Measurements from ENCODE around the gene CACNA1E. TPM values are rescaled to one million over a fixed set of nuclear protein-coding genes. Genes with fewer than 3 reads are reported as not detected.

The CACNA1E gene
- total RNA-seq, 1 donor from 2014 or later, result 0.88 TPM

- H3K4me3 ChIP-seq, result no peak overlapping the region
- intact Hi-C loops (cut with micrococcal nuclease), result no loop called here
- H3K9me3 ChIP-seq (replicated peaks), result no peaks in the 10 kb centered on the region
- no peak for DNase-seq
- no peak overlapping the region for H3K27ac ChIP-seq (replicated peaks)
- no peaks in the 10 kb centered on the region for H3K36me3 ChIP-seq
- no peak for TF ChIP-seq CTCF (IDR thresholded peaks at IDR 0.05; ENCODE audit: borderline replicate concordance)
- H3K4me1 ChIP-seq, result no peaks in the 10 kb centered on the region
- peaks cover 50% of the 10 kb centered on the region for H3K27me3 ChIP-seq (ENCODE audit: low read depth)
These were observed 326.8 kb downstream of the CACNA1E start for GRCh38 chr1:181809991-181810545.

- Histone ChIP-seq H3K27me3 (ENCODE audit: low read depth) (peaks cover 49% of the 10 kb centered on the region), H3K9me3 (replicated peaks) (no peaks in the 10 kb centered on the region), H3K4me3 (no peak overlapping the region), H3K27ac (replicated peaks) (no peak overlapping the region), H3K4me1 (no peaks in the 10 kb centered on the region), H3K36me3 (no peaks in the 10 kb centered on the region)
- intact Hi-C loops (cut with micrococcal nuclease), result no loop called here
- no peak for DNase-seq
- TF ChIP-seq CTCF (IDR thresholded peaks at IDR 0.05; ENCODE audit: borderline replicate concordance), result no peak
These were observed 328.9 kb downstream of the CACNA1E start for GRCh38 chr1:181812208-181812607.

GRCh38 chr1:181813266-181813665 lies 329.9 kb downstream of the CACNA1E start:
- no peaks in the 10 kb centered on the region for H3K36me3 ChIP-seq
- H3K4me1 ChIP-seq, result no peaks in the 10 kb centered on the region
- H3K4me3 ChIP-seq, result no peak overlapping the region
- intact Hi-C loops (cut with micrococcal nuclease), result no loop called here
- H3K27me3 ChIP-seq (ENCODE audit: low read depth), result peaks cover 41% of the 10 kb centered on the region
- DNase-seq, result no peak
- no peak for TF ChIP-seq CTCF (IDR thresholded peaks at IDR 0.05; ENCODE audit: borderline replicate concordance)
- H3K27ac ChIP-seq (replicated peaks), result no peak overlapping the region
- no peaks in the 10 kb centered on the region for H3K9me3 ChIP-seq (replicated peaks)

GRCh38 chr1:181816608-181817007 lies 333.3 kb downstream of the CACNA1E start:
- peaks cover 3% of the 10 kb centered on the region for H3K9me3 ChIP-seq (replicated peaks)
- H3K27ac ChIP-seq (replicated peaks), result no peak overlapping the region
- no peak overlapping the region for H3K4me3 ChIP-seq
- H3K4me1 ChIP-seq, result no peaks in the 10 kb centered on the region
- DNase-seq, result no peak
- peaks cover 15% of the 10 kb centered on the region for H3K27me3 ChIP-seq (ENCODE audit: low read depth)
- H3K36me3 ChIP-seq, result no peaks in the 10 kb centered on the region
- no peak for TF ChIP-seq CTCF (IDR thresholded peaks at IDR 0.05; ENCODE audit: borderline replicate concordance)
- intact Hi-C loops (cut with micrococcal nuclease), result no loop called here

GRCh38 chr1:181817091-181817490 lies 333.8 kb downstream of the CACNA1E start:
- Histone ChIP-seq H3K27me3 (ENCODE audit: low read depth) (peaks cover 15% of the 10 kb centered on the region), H3K36me3 (no peaks in the 10 kb centered on the region), H3K27ac (replicated peaks) (no peak overlapping the region), H3K4me3 (no peak overlapping the region), H3K9me3 (replicated peaks) (peaks cover 3% of the 10 kb centered on the region), H3K4me1 (no peaks in the 10 kb centered on the region)
- no peak for TF ChIP-seq CTCF (IDR thresholded peaks at IDR 0.05; ENCODE audit: borderline replicate concordance)
- DNase-seq, result no peak
- intact Hi-C loops (cut with micrococcal nuclease), result no loop called here
